ENCODE results near the gene SOS1.

SOS1 gene

DNA sequence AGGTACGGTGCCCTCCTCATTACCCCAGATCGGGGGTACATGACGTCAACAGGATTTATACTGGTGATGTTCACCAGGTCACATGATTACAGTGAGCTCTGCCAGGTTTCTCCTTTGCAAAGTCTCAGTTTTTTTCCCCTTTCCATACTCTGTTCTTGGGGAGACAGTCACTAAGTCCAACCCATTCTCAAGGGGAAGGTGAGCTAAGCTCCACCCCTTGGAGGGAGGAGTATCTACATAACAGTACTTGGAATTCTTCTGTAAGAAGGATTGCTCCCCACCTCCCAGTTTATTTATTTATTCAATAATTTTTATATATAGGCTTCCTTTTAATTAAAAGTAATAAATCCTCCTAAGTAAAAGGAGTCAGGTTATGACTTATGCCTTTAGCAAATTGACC is 34.1 kb upstream of the SOS1 start:
- TF ChIP-seq, protein P1, sequence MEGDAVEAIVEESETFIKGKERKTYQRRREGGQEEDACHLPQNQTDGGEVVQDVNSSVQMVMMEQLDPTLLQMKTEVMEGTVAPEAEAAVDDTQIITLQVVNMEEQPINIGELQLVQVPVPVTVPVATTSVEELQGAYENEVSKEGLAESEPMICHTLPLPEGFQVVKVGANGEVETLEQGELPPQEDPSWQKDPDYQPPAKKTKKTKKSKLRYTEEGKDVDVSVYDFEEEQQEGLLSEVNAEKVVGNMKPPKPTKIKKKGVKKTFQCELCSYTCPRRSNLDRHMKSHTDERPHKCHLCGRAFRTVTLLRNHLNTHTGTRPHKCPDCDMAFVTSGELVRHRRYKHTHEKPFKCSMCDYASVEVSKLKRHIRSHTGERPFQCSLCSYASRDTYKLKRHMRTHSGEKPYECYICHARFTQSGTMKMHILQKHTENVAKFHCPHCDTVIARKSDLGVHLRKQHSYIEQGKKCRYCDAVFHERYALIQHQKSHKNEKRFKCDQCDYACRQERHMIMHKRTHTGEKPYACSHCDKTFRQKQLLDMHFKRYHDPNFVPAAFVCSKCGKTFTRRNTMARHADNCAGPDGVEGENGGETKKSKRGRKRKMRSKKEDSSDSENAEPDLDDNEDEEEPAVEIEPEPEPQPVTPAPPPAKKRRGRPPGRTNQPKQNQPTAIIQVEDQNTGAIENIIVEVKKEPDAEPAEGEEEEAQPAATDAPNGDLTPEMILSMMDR (IDR thresholded peaks at IDR 0.05; ENCODE audit: low read depth, low read length, missing control alignments) = no peak
- DNase-seq (ENCODE audit: low read depth) = no peak
- no peak overlapping the region for H3K4me3 ChIP-seq (ENCODE audit: low read depth, low read length)

DNA sequence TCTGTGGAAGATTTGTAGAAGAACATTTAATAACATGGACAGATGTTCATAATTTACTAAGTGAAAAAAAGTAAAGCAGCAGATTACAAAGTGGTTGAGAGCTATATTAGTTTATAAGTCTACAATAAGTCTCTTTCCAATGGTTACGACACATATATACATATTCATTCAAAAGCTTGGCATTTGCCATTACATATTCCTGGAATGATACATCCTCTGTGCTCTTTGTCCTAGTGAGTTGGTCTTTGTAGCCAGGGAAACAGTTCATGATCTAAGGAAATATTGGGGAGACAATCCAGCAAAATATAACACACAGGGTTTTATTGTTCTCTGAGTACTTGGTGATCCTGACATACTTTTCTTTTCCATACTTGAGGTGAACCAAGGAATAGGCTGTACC is 32.5 kb upstream of the SOS1 start:
- TF ChIP-seq, protein P1 (IDR thresholded peaks at IDR 0.05; ENCODE audit: low read depth, low read length, missing control alignments) = no peak
- no peak for DNase-seq (ENCODE audit: low read depth)
- no peak overlapping the region for H3K4me3 ChIP-seq (ENCODE audit: low read depth, low read length)

- no peak for DNase-seq (ENCODE audit: low read depth)
- no peak overlapping the region for H3K4me3 ChIP-seq (ENCODE audit: low read depth, low read length)
- TF ChIP-seq, protein P1 (IDR thresholded peaks at IDR 0.05; ENCODE audit: low read depth, low read length, missing control alignments) = no peak
Measured at GRCh38 chr2:39152504-39152903, 31.7 kb upstream of the SOS1 start.

DNA sequence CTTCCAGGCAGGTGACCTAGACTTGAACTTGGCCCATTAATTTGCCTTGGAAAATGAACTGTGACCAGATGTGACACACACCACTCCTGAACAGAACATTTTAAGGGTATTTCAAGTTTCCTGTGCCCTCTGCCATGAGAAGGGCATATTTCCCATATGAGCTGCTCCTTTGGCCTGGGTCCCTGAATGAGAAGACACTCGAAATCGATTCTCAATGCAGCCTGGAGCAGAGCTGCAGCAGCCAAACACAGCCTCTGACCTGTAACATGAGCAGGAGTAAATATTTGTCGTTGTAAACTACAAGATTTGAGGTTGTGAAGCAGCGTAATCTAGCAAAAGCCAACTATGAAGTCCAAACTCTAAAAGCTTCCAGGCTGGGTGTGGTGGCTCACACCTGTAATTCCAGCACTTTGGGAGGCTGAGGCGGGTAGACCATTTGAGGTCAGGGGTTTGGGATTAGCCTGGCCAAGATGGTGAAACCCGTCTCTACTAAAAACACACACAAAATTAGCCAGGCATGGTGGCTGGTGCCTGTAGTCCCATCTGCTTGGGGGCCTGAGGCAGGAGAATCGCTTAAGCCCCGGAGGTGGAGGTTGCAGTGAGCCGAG is 30.1 kb upstream of the SOS1 start:
- no peak overlapping the region for H3K4me3 ChIP-seq (ENCODE audit: low read depth, low read length)
- TF ChIP-seq, protein P1 (IDR thresholded peaks at IDR 0.05; ENCODE audit: low read depth, low read length, missing control alignments) = no peak
- no peak for DNase-seq (ENCODE audit: low read depth)

DNA sequence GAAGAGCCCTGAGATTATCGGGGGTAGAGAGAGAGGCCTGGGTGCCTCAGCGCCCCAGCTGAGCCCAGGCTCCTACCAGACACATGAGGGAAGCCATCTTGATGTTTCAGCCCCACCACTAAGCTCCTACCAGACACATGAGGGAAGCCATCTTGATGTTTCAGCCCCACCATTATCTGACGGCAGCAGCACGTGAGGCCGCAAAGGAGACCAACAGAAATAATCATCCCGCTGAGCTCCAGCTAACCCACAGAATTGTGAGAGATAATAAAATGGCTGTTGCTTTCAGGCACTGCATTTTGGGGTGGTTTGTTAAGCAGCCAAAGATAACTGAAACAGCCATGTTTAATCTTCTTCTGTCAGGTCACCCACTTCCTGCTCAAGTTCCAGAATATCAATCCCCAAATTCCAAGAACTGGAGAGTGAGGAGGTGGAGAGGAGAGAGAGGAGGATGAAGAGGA is 29.3 kb upstream of the SOS1 start:
- TF ChIP-seq, protein P1 (IDR thresholded peaks at IDR 0.05; ENCODE audit: low read depth, low read length, missing control alignments) = no peak
- H3K4me3 ChIP-seq (ENCODE audit: low read depth, low read length) = no peak overlapping the region
- no peak for DNase-seq (ENCODE audit: low read depth)

DNA sequence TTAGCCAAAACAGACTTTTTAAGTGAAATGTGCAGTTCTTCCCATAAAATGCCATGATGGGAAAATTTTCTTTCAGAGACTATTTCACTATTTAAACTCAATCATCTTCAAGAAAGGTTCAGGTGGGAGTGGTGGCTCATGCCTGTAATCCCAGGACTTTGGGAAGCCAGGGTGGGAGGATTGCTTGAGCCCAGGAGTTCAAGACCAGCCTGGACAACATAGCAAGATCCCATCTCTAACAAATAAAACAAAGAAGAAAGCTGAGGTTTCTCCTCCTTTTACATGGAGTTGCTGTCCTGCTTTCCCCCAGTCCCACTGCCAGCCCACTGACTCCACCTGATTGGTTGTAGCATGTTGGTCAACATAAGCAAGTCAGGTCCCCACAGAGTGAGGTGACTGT is 25.8 kb upstream of the SOS1 start:
- TF ChIP-seq, protein P1 (IDR thresholded peaks at IDR 0.05; ENCODE audit: low read depth, low read length, missing control alignments) = no peak

DNA sequence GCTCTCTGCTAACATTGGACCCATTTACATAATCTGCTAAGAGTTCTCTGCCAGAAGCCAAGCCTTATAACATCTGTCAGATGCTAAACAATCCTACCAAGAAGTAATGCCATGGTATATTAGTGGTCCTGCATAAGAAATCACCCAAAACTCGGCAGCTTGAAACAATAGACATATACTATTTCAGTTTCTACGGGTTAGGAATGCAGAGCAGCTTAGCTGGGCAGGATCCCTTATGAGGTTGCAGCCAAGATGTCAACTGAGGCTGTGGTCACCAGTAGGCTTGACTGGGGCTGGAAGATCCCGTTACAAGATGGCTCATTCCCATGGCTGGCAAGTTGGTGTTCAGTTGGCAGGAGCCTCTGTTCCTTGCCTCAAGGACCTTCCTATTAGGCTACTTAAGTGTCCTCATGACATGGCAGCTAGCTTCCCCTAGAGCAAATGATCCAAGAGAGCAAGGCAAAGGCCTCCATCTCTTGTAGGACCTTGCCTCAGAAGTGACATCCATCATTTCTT is 25.1 kb upstream of the SOS1 start:
- no peak for DNase-seq (ENCODE audit: low read depth)
- H3K4me3 ChIP-seq (ENCODE audit: low read depth, low read length) = no peak overlapping the region
- TF ChIP-seq, protein P1 (IDR thresholded peaks at IDR 0.05; ENCODE audit: low read depth, low read length, missing control alignments) = no peak

More for the DNA sequence above, 25.8 kb upstream of the SOS1 start:
- DNase-seq (ENCODE audit: low read depth) = no peak
- H3K4me3 ChIP-seq (ENCODE audit: low read depth, low read length) = no peak overlapping the region
